HG03520 (cell line): ENCODE data around the gene TRPT1.

Experiments used
- ATAC-seq: cut with Tn5 transposase; IDR thresholded peaks from one replicate; pipeline ENCODE4 v1.9.1; 2021; ENCODE audit warnings: mild to moderate bottlenecking, moderate library complexity; ENCODE audit not compliant: unreplicated experiment

TRPT1 gene

DNA sequence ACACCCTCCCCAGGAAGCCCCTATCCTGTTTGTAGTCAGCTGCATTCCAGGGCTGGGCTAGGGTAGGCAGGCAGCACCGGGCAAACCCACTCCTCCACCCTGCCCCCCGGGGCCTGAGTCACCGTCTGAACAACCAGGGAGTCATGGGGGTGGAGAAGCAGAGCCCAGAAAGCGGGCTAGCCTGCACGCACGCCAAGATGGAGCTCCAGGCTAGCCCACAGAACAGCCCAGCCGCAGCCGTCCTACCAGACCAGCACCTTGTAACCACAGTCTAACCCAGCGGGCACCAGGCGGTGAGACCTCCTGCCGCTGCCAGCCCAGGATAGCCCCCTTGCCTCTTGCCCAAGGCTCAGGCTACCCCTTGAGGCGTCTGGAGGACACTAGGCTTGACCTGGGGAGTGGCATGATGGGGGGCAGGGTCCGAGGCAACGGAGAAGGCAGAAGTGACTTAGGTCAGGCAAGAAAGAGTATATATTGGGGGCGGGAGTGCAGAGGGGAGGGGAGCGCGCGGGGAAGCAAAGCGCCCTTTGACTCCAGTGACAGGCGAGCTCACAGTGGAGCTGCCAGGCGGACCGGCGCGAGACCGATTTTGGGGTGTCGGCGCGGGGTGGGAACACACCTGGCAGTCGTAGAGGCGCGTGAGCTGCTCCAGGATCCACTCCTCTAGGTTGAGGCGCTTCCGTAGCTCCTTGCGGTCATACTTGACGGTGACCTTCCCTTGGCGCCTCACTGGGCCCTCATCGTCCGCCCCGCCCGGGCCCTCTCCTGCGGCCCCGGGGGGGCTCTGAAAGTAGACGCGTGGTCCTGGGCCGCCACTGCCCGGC, 20.0 kb upstream of the TRPT1 start:
- no peak for ATAC-seq

DNA sequence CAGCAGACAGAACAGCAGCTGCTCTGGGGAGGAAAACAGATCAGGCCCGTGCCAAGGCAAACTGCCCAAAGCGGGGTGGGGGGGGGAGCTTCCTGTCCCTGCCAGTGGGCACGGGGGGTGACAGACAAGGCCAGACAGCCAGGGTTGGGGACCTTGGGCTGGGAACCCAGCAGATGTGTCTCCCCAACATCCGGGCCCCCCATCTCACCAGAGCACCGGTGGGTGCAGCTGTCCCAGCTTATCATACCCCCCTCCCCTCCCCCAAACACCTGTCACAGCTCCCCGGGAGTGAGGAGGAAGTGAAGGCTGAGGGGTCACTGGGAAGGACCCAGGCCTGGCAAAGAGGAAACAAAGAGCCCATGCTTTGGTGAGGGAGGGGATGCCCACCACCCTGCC, 19.4 kb upstream of the TRPT1 start:
- ATAC-seq = no peak

DNA sequence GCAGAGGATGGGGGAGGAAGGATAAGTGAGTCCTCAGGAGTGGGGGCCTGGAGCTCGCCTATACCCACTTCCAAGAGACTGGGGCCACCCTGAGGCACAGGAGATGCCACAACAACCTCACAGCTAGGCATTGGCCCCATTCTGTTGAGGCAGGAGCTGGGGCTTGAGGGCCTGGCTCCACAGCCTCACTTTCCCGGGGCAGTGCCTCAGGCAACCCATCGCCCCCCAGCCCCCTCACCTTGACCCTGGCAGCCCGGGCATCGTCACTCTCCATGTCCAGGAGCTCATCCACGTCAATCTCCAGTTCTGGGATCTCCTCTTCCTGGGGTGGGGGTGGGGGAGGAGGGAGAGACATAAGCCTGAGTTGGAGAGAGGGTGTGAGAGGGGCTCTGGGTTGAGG, 19.0 kb upstream of the TRPT1 start:
- ATAC-seq = no peak

DNA sequence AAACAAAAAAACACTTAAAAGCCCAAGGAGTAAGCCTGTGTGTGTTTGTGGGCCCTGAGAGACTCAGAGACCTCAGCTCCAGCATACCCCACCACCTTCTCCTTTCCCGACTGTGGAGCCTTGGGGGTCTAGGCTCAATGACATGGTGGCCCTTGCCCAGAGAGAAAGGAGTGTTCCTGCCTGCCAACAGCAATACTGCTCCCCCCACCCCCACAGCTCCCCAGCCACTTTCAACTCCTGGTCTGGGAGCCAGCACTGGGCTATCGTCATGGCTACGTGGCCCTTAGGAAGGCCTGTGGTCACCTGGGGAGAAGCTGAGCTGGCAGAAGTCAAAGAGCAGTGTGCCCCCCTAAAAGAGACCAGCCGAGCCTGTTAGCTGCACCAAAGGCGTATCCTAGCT, 18.1 kb upstream of the TRPT1 start:
- ATAC-seq = no peak

DNA sequence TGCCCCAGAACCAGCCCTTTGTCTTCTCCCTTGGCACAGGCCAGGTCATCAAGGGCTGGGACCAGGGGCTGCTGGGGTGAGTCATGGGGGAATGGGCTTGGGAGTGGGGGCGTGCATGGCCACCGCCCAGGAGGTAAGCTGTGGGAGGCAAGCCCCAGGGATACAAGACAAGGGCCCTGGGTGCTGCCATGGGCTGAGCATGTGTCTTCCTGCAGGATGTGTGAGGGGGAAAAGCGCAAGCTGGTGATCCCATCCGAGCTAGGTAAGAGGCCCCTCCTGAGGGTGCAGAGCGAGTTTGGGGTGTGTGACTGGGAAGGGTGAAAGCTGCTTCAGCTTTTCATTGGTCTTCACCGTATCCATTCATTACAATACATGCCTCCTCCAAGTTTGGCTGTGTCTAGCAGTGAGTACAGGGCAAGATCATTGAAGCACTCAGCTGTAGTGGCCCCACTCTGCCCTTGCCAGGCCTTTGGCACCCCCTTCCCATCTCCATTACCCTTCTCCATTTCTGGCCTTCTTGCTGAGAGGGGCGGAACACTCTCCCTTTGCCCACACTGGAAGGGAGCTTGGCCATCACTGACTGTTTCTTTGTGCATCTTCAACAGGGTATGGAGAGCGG, 17.4 kb upstream of the TRPT1 start:
- ATAC-seq = no peak

DNA sequence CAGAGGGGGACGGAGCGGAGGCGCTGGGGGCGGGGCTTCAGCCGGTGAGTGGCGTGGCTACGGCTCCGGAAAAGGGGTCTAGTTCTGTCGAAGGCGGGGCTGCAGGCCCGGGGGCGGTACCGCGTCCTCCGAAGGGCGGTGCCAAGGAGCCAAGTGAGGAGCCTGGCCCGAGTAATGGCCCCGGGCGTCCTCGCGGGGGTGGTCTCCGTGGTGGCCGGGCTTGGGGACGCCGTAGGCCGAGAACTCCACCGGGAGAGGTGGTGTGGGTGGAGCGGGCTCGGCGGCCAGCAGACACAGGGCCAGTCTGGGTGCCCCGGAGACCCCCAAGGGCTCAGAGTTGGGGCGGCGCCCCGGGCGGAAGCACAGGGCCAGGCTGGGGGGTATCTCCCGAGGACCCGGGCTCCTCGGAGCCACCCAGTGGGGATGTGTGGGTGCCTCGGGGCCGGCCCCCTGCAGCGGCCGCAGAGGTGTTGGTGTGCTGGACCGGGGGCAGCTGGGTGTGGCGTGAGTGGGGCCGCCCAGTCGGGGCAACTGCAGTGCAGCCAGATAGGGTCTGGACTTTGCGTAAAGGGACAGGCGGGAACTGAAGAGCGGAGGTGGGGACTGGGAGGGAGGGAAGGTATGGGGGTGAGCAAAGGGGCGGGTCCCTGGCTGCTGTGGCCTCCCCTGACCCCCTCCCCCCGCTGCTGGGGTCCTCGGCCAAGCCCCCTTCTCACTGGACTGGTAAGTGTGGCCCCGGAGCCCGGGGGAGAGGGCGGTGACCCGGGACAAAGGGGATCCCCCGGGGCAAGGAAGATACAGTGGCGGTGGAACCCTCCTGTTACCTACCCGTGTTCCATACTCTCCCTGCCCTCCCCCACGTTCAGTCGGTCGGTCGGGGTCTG, 15.7 kb upstream of the TRPT1 start:
- ATAC-seq = peak; percentile 61

DNA sequence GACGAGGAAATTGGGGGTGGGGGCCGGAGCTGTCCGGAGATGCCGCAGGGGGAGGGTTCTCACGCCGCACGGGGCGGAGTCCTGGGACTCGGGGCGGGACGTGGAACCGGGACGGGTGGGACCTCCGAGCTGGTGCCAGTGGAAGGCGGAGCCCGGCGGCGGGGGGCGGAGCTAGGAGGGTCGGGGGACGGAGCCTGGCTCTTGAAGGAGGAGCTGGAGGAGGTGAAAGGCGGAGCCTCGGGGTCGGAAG, 15.2 kb upstream of the TRPT1 start:
- peak; percentile 49 for ATAC-seq

DNA sequence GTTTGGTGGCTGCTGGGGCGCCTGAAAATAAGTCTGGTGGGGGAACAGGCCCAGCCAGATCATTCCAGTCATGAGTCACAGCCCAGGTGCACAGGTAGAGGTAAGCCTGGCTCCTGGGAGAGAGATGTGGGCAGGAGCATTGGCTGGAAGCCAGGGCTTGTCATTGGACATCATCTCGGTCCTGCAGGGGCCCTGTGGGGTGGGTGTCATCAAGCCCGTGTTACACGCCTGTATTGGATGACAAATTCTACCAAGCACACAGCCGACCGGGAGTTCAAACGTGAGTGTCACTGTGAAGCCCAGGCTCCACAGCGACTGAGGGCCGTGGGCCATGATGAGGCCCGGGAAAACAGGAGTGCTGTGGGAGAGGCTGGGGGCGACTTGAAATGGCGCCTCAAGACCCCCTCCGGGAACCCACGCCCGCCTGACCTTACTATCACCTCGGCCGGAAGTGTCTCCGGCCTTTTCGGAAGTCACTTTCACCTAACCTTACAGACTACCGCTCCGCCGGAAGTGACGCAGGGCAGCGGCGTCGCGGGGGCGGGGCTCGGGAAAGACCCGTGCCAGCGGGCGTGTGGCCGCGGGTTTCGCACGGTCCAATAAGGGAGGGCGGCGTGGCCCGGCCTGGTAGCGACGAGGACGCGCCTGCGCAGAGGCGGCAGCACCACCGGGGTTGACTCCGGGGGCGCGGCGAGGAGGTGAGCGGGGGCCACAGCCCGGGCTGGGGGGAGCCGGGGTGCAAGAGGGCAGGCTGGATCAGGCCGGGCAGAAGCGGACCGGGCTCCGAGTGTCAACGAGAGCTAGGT, 14.7 kb upstream of the TRPT1 start, which contains the start of gene FKBP2:
TSS of gene FKBP2 (plus strand) at position 661 of the 806 bp plus-strand sequence. CDS start 1,293 bp downstream, outside the sequence.
- peak; percentile 44 for ATAC-seq

DNA sequence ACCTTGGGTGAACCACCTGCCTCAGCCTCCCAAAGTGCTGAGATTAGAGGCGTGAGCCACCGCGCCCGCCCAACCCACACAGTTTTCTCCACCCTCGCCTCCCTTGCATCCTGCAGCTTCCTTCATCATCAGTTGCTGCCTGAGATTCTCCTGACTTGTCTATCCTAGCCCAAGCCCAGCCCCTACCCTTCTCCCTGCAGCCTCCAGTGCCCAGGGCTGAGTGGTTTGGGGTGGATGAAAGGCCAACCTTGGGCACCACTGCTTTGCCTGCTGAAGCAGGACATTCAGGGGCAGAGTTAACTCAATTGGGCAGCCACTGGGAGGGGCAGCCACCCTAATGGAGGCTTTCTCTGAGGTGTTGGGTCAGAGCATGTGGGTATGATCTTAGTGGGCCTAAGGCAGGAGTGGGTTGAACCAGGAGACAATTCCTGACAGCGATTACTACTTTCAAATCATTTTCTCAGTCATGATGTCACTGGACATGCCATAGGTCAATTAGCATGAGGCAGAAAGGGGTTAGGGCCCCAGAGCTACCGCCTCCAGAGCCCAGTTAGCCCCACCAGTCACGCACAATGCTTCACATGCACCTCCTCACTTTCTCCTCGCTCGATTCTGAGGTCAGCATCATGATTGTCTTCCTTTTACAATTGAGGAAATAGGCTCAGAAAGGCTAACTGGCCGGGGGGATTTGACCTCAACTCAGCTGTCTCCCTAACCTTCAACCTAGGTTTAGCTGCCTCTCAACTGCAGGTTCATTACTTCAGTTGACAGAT, 13.9 kb upstream of the TRPT1 start:
- ATAC-seq = no peak

DNA sequence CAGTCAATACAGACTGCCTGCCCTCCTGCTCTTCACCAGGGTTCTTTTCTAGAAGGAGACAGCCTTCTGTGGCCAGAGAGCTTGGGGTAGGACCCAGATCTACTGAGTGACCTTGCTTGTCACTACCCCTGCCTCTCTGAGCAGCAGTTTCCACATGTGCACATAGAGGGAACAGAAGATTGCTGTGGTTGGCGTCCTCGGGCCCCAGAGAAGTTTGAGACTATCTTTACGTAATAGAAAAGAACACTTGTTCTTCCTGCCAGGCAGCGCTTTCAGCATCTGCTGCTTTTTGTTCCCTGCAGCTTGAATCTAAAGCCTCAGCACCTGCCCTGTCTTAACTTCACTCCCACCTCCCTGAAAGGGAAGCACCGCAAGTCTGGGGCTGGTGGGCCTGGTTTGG, 13.0 kb upstream of the TRPT1 start:
- ATAC-seq = no peak

DNA sequence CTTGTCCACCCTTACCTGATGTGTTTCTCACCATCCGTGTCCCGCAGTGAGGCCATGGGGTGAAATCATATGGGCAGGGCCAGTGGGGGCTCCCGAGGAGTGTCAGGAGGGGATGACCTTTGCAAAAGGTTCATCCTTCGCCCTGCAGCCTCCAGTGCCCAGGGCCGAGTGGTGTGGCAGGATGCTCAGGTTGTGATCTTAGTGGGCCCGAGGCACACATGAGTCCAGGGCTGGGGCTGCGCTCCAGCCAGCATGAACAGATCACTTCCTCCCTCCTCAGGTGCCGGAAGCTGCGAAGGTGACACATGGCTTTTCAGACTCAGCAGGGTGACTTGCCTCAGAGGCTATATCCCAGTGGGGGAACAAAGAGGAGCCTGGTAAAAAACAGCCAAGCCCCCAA, 12.1 kb upstream of the TRPT1 start:
- ATAC-seq = no peak

DNA sequence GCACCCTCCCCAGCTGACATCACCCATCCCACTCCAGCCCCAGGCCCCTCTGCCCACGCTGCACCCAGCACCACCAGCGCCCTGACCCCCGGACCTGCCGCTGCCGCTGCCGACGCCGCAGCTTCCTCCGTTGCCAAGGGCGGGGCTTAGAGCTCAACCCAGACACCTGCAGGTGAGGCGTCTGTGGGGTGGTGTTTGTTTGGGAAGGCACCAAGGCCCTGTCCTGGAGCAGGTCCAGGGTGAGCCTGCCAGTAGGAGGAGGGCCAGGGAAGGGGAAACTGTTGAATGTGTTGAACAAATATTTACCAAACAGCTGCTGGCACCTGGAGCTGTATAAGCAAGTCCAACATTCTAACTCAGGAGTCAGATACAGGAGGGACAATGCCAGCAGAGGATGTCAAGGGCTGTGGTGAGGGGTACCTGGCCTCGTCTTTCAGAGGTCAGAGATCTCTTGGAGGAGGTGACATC, 11.5 kb upstream of the TRPT1 start:
- no peak for ATAC-seq

DNA sequence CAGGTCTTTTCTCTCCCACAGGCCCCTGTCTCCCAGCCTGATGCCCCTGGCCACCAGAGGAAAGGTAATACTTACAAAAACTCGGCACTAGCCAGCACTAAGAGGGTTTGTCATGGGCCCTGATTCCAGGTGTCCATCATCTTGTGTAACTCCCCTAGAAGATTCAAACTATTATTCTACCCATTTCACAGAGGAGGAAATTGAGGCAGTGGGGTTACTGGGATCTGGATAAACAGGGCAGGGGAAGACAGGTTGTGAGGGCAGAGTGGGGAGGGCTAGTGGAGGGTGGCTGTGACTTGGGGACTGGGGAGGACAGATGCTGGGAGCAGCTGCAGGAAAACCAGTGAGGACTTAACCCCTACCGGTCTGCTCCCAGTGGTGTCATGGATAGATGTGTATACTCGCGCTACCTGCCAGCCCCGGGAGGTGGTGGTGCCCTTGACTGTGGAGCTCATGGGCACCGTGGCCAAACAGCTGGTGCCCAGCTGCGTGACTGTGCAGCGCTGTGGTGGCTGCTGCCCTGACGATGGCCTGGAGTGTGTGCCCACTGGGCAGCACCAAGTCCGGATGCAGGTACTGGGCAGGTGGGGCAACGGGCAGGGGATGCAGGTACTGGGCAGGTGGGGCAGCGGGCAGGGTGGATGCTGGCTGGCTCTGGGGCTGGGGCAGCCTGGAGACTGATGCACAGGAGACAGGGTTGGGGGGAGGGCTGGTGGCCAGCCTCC, 9.6 kb upstream of the TRPT1 start:
- no peak for ATAC-seq

DNA sequence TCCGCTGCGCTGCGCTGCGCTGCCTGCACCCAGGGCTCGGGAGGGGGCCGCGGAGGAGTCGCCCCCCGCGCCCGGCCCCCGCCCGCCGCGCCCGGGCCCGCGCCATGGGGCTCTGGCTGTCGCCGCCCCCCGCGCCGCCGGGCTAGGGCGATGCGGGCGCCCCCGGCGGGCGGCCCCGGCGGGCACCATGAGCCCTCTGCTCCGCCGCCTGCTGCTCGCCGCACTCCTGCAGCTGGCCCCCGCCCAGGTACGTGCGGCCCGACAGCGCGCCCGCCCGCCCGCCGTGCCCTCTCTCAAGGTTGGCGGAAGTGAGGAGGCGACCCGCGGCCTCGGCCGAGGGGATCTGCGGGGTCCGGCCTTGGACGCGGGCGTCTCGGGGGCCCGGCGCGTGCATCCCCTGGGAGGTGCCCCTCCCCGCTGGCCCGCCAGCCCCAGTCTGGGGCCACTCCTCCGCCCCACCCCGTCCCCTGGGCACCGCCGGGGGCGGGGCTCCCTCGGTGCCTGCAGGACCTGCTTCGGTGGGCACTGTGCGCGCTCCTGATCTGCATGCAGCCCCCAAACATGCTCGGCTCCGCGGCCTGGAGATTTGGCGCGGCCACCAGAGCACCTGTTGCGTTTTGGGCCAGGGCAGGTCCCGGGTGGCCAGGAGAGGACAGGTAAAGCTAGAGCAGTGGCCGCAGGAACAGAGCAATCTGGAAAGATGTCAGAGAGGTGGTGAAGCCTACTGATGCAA, 8.8 kb upstream of the TRPT1 start:
- no peak for ATAC-seq

DNA sequence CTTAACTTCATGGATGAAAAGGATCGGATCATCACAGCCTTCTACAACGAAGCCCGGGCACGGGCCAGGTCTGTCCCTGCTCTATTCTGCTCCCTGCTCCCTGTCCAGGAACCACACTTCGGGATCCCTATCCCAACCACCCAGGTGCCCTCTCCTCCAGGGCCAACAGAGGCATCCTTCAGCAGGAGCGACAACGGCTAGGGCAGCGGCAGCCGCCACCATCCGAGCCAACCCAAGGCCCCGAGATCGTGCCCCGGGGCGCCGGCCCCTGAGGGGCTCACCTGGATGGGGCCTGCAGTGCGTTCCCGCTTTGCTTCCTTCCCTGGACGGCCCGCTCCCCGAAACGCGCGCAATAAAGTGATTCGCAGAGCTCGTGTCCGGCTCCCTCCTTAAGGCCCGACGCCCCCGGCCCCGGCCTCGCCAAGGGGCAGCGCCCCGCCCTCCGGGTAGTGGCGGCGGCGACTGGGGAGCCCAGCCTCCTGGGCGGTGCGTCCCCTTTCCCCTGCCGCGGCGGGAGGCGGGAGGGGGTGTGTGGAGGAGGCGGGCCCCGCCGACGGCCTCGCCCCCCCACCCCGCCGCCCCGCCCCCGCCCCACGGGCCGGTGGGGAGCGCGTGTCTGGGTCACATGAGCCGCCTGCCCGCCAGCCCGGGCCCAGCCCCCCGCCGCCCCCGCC, 8.1 kb upstream of the TRPT1 start, which contains the start of gene VEGFB:
TSS of gene VEGFB (plus strand) at position 672 of the 674 bp plus-strand sequence. CDS start 250 bp downstream, outside the sequence.
- ATAC-seq = no peak

DNA sequence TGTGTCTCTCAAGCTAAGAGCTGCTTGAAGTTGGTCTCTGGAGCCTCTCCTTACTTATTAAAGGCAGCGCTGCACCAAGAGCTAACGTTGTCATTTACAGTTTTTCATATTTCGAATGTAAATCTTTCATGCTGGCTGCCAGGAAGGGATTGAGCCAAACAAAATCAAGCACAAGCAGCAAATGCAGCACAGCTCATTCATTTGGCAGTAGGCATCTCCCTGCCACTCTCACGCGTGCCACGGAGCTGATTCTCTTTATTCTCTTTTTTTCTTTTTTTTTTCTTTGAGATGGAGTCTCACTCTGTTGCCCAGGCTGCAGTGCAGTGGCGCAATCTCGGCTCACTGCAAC, 7.0 kb upstream of the TRPT1 start:
- ATAC-seq = no peak

DNA sequence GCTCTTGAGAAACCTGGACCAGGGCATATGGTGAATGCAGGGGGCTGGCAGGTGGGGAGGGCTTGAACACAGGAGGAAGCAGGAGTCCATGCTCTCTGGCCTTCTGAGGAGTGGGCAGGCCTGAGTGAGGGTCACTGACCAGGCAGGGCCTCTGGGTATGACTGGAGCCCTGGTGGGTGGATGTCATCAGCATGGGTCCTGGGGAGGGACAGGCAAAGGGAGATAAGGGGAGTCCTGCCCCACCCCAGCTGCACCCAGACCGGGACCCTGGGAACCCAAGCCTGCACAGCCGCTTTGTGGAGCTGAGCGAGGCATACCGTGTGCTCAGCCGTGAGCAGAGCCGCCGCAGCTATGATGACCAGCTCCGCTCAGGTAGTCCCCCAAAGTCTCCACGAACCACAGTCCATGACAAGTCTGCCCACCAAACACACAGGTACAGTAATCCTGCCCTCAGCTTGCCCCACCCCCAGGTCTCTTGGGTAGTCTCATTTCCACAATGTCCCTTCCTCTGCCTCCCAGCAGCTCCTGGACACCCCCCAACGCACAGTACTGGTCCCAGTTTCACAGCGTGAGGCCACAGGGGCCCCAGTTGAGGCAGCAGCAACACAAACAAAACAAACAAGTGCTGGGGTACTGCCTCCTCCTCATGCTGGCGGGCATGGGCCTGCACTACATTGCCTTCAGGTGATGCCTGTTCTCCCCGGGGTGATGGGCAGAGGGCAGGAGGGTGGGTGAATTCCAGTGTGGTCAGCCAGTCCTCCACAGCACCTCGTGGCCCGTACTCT, 6.4 kb upstream of the TRPT1 start:
- no peak for ATAC-seq
